ENCODE measurements around the gene ATG14.

DNA sequence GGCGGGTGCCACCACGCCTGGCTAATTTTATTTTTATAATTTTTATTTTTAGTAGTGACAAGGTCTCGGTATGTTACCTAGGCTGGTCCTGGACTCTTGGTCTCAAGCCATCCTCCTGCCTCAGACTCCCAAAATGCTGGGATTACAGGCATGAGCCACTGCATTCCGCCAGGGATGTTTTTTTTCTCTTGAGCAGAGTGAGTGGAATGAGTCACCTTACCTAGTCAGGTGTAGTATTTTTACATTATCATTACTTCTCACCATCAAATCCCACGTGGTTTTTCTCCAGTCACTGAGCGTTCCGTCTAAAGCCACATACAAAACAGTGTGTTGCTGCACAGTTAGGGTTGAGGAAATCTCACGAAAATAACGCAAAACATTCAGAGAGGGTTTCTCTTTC, 29.7 kb upstream of the ATG14 start:
- TF ChIP-seq SP7 (tag by site-specific recombination; IDR thresholded peaks at IDR 0.05) (no peak), ZNF248 (tag by site-specific recombination; IDR thresholded peaks at IDR 0.05) (no peak), SP2 (tag by site-specific recombination; IDR thresholded peaks at IDR 0.05) (no peak), CTCF (tag by site-specific recombination; IDR thresholded peaks at IDR 0.05) (no peak), PBX3 (CRISPR knock-in tag; IDR thresholded peaks at IDR 0.05) (no peak), ZNF274 (IDR thresholded peaks at IDR 0.05; ENCODE audit: low read length) (no peak), ZNF274 (tag by site-specific recombination; IDR thresholded peaks at IDR 0.05; ENCODE audit: borderline replicate concordance) (no peak), ZNF146 (tag by site-specific recombination; IDR thresholded peaks at IDR 0.05) (no peak), ZNF777 (tag by site-specific recombination; IDR thresholded peaks at IDR 0.05; ENCODE audit: borderline replicate concordance) (no peak), ZBTB1 (tag by site-specific recombination; IDR thresholded peaks at IDR 0.05) (no peak), ZNF416 (tag by site-specific recombination; IDR thresholded peaks at IDR 0.05) (no peak), PATZ1 (tag by site-specific recombination; IDR thresholded peaks at IDR 0.05) (no peak), GLI2 (tag by site-specific recombination; IDR thresholded peaks at IDR 0.05; ENCODE audit: borderline replicate concordance, low read depth) (no peak), ZNF121 (tag by site-specific recombination; IDR thresholded peaks at IDR 0.05) (no peak)
- TF ChIP-seq, protein P1, sequence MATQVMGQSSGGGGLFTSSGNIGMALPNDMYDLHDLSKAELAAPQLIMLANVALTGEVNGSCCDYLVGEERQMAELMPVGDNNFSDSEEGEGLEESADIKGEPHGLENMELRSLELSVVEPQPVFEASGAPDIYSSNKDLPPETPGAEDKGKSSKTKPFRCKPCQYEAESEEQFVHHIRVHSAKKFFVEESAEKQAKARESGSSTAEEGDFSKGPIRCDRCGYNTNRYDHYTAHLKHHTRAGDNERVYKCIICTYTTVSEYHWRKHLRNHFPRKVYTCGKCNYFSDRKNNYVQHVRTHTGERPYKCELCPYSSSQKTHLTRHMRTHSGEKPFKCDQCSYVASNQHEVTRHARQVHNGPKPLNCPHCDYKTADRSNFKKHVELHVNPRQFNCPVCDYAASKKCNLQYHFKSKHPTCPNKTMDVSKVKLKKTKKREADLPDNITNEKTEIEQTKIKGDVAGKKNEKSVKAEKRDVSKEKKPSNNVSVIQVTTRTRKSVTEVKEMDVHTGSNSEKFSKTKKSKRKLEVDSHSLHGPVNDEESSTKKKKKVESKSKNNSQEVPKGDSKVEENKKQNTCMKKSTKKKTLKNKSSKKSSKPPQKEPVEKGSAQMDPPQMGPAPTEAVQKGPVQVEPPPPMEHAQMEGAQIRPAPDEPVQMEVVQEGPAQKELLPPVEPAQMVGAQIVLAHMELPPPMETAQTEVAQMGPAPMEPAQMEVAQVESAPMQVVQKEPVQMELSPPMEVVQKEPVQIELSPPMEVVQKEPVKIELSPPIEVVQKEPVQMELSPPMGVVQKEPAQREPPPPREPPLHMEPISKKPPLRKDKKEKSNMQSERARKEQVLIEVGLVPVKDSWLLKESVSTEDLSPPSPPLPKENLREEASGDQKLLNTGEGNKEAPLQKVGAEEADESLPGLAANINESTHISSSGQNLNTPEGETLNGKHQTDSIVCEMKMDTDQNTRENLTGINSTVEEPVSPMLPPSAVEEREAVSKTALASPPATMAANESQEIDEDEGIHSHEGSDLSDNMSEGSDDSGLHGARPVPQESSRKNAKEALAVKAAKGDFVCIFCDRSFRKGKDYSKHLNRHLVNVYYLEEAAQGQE (tag by site-specific recombination; IDR thresholded peaks at IDR 0.05): no peak
